Neuronal stem cell (in vitro differentiated cells): Measurements from ENCODE around the gene NSD2.
"Not testable (repeated sequence)": the region's sequence is repeated elsewhere in the genome, so short reads cannot be mapped to it uniquely, and the experiment has no call there.

Experiments
- DNase-seq: peaks from one replicate; pipeline ENCODE4 v3.0.0-alpha.2; 2013; ENCODE audit warnings: low spot score
- H2AFZ ChIP-seq: one replicate; pipeline ENCODE4 v1.6.1; 2013; ENCODE audit warnings: mild to moderate bottlenecking, low read length, inconsistent platforms
- H2AK5ac ChIP-seq: 2 replicates; pipeline ENCODE4 v1.6.1; 2013; ENCODE audit warnings: low read depth, mild to moderate bottlenecking, inconsistent platforms, low read length, moderate library complexity, mixed read lengths
- H2BK120ac ChIP-seq: 2 replicates; pipeline ENCODE4 v1.6.1; 2013; ENCODE audit warnings: low read depth, mild to moderate bottlenecking, inconsistent platforms, low read length, moderate library complexity, mixed read lengths
- H2BK12ac ChIP-seq: one replicate; pipeline ENCODE4 v1.6.1; 2013; ENCODE audit warnings: low read length, inconsistent platforms
- H2BK15ac ChIP-seq: 2 replicates; pipeline ENCODE4 v1.6.1; 2013; ENCODE audit warnings: mild to moderate bottlenecking, low read length, inconsistent platforms, mixed read lengths
- H2BK5ac ChIP-seq: one replicate; pipeline ENCODE4 v1.6.1; 2013; ENCODE audit warnings: inconsistent platforms, mild to moderate bottlenecking, low read length, moderate library complexity
- H3K14ac ChIP-seq: one replicate; pipeline ENCODE4 v1.6.1; 2013; ENCODE audit warnings: low read length, inconsistent platforms
- H3K18ac ChIP-seq: 2 replicates; pipeline ENCODE4 v1.6.1; 2013; ENCODE audit warnings: low read length, inconsistent platforms
- H3K23ac ChIP-seq: 2 replicates; pipeline ENCODE4 v1.6.1; 2013; ENCODE audit warnings: low read depth, mild to moderate bottlenecking, mixed read lengths, low read length, inconsistent platforms; ENCODE audit not compliant: poor library complexity
- H3K27ac ChIP-seq: replicated peaks from 3 replicates; pipeline ENCODE4 v1.5.1; 2013; ENCODE audit warnings: low read length, inconsistent platforms
- H3K27me3 ChIP-seq, 3 experiments: 2 replicates each; pipeline ENCODE4 v1.6.1; 2013; ENCODE audit warnings: low read length in 3 of 3, mild to moderate bottlenecking in 2 of 3, inconsistent platforms in 1 of 3, low read depth in 1 of 3, mixed read lengths in 1 of 3, moderate library complexity in 1 of 3; ENCODE audit not compliant: control insufficient read depth in 3 of 3, insufficient read depth in 3 of 3
- H3K36me3 ChIP-seq, 2 donors: replicated peaks in 1 of 2; 2 replicates each; pipeline ENCODE4 v1.6.1; 2013; ENCODE audit warnings: low read length in 2 of 2; ENCODE audit not compliant: control insufficient read depth in 2 of 2, insufficient read depth in 2 of 2
- H3K4ac ChIP-seq: 2 replicates; pipeline ENCODE4 v1.6.1; 2013; ENCODE audit warnings: inconsistent platforms, mild to moderate bottlenecking, low read length, moderate library complexity
- H3K4me1 ChIP-seq, 2 donors: 1 replicate in 1 of 2; 2 replicates in 1 of 2; pipeline ENCODE4 v1.6.1; 2013; ENCODE audit warnings: low read length in 2 of 2, low read depth in 1 of 2; ENCODE audit not compliant: control insufficient read depth in 2 of 2, insufficient read depth in 1 of 2
- H3K4me2 ChIP-seq: one replicate; pipeline ENCODE4 v1.6.1; 2013; ENCODE audit warnings: mild to moderate bottlenecking, low read length, inconsistent platforms; ENCODE audit not compliant: insufficient read depth, poor library complexity, severe bottlenecking
- H3K4me3 ChIP-seq, 2 donors: 2 replicates each; pipeline ENCODE4 v1.5.1; 2013; ENCODE audit warnings: low read length in 2 of 2, mild to moderate bottlenecking in 2 of 2, inconsistent platforms in 1 of 2, moderate library complexity in 1 of 2
- H3K79me1 ChIP-seq: one replicate; pipeline ENCODE4 v1.6.1; 2013; ENCODE audit warnings: low read depth, mild to moderate bottlenecking, inconsistent platforms, low read length, moderate library complexity
- H3K9ac ChIP-seq: one replicate; pipeline ENCODE4 v1.6.1; 2013; ENCODE audit warnings: mild to moderate bottlenecking, low read depth, low read length, inconsistent platforms; ENCODE audit not compliant: poor library complexity
- H3K9me3 ChIP-seq, 2 donors: replicated peaks in 1 of 2; 2 replicates each; pipeline versions ENCODE3 to v1.6.1; 2013; ENCODE audit warnings: low read length in 2 of 2, mild to moderate bottlenecking in 2 of 2, inconsistent platforms in 1 of 2, low read depth in 1 of 2, mixed read lengths in 1 of 2, moderate library complexity in 1 of 2; ENCODE audit not compliant: control insufficient read depth in 2 of 2, insufficient read depth in 1 of 2
- H4K8ac ChIP-seq: one replicate; pipeline ENCODE4 v1.6.1; 2013; ENCODE audit warnings: low read depth, mild to moderate bottlenecking, inconsistent platforms, low read length, moderate library complexity
- H4K91ac ChIP-seq: one replicate; pipeline ENCODE4 v1.6.1; 2013; ENCODE audit warnings: low read length, low read depth, mild to moderate bottlenecking, inconsistent platforms; ENCODE audit not compliant: poor library complexity
- WGBS, 2 donors: extraction: QIAGEN DNeasy Blood & Tissue Kit; methylation state at CpG; one replicate each; pipeline ENCODE4 v1.1.7; 2013; ENCODE audit warnings: missing lambda C conversion rate in 2 of 2, mixed read lengths in 1 of 2; ENCODE audit not compliant: insufficient read length in 2 of 2, insufficient replicate concordance in 1 of 2; ENCODE audit errors: extremely low coverage in 2 of 2; 5-methylcytosine and 5-hydroxymethylcytosine counted together

Gene NSD2

GRCh38 chr4:1993718-1994516 lies 122.7 kb downstream of the NSD2 start:
- H3K14ac ChIP-seq, H2BK120ac ChIP-seq, H4K91ac ChIP-seq, H3K4me2 ChIP-seq, H2BK5ac ChIP-seq, H3K4me3 ChIP-seq, H3K4me1 ChIP-seq, H4K8ac ChIP-seq, H3K27ac ChIP-seq, H3K18ac ChIP-seq, H3K9ac ChIP-seq, H3K23ac ChIP-seq, H2AK5ac ChIP-seq, H3K4ac ChIP-seq, H2BK15ac ChIP-seq, H3K27me3 ChIP-seq, H2AFZ ChIP-seq, DNase-seq, H2BK12ac ChIP-seq: not testable (repeated sequence)
- peaks cover 23% of the 10 kb centered on the region for H3K79me1 ChIP-seq
- H3K36me3 ChIP-seq, result peaks cover 16 to 72% of the 10 kb centered on the region in 2 donors
- peaks cover 0 to 37% of the 10 kb centered on the region in 2 donors for H3K9me3 ChIP-seq
- WGBS, 2 donors, result no CpG with 5 or more reads among the region's 20 CpGs

- Histone ChIP-seq H3K79me1 (peaks cover 23% of the 10 kb centered on the region), H3K27me3 (no peaks in the 10 kb centered on the region)
Measured at GRCh38 chr4:1994938-1995337, 123.7 kb downstream of the NSD2 start.

GRCh38 chr4:1996866-1997611 lies 125.8 kb downstream of the NSD2 start:
- Histone ChIP-seq H2BK12ac (no peak overlapping the region), H2BK5ac (no peak overlapping the region), H3K36me3 (peaks cover 0 to 56% of the 10 kb centered on the region in 2 donors), H3K27ac (no peak overlapping the region), H2BK120ac (no peak overlapping the region), H2AK5ac (no peak overlapping the region), H3K4me2 (no peak overlapping the region), H3K18ac (no peak overlapping the region), H3K27me3 (no peaks in the 10 kb centered on the region), H3K79me1 (peaks cover 16% of the 10 kb centered on the region), H4K91ac (no peak overlapping the region), H3K9ac (no peak overlapping the region), H3K4ac (no peak overlapping the region), H3K4me3 (no peak overlapping the region), H3K4me1 (no peaks in the 10 kb centered on the region), H3K14ac (no peak overlapping the region), H3K9me3 (peaks cover 0 to 52% of the 10 kb centered on the region in 2 donors), H2AFZ (no peak overlapping the region), H3K23ac (no peak overlapping the region), H2BK15ac (no peak overlapping the region), H4K8ac (no peak overlapping the region)
- no peak for DNase-seq
- no CpG with 5 or more reads among the region's 3 CpGs for WGBS, 2 donors

More at GRCh38 chr4:1994938-1995337, 123.7 kb downstream of the NSD2 start:
- Histone ChIP-seq H4K91ac (no peak overlapping the region), H3K23ac (no peak overlapping the region), H3K4me3 (no peak overlapping the region), H3K4me2 (no peak overlapping the region), H2AK5ac (no peak overlapping the region), H2BK5ac (no peak overlapping the region), H3K9me3 (peaks cover 0 to 47% of the 10 kb centered on the region in 2 donors), H2BK120ac (no peak overlapping the region), H2BK15ac (no peak overlapping the region), H3K9ac (no peak overlapping the region), H3K18ac (no peak overlapping the region), H3K14ac (no peak overlapping the region), H3K4ac (no peak overlapping the region), H3K27ac (no peak overlapping the region), H3K4me1 (no peaks in the 10 kb centered on the region), H2BK12ac (no peak overlapping the region), H2AFZ (no peak overlapping the region), H3K36me3 (peaks cover 9 to 67% of the 10 kb centered on the region in 2 donors), H4K8ac (no peak overlapping the region)
- DNase-seq, result no peak
- no CpG with 5 or more reads among the region's 1 CpG for WGBS, 2 donors

- Histone ChIP-seq H2BK120ac (no peak overlapping the region), H2AFZ (no peak overlapping the region), H2BK12ac (no peak overlapping the region), H3K9ac (no peak overlapping the region), H3K4me3 (no peak overlapping the region), H3K23ac (no peak overlapping the region), H3K9me3 (peaks cover 0 to 52% of the 10 kb centered on the region in 2 donors), H3K18ac (no peak overlapping the region), H3K4me1 (no peaks in the 10 kb centered on the region), H4K91ac (no peak overlapping the region), H3K36me3 (peaks cover 0 to 62% of the 10 kb centered on the region in 2 donors), H2BK15ac (no peak overlapping the region), H3K79me1 (peaks cover 9% of the 10 kb centered on the region), H3K14ac (no peak overlapping the region), H3K27me3 (no peaks in the 10 kb centered on the region), H4K8ac (no peak overlapping the region), H3K4me2 (no peak overlapping the region), H3K4ac (no peak overlapping the region), H3K27ac (no peak overlapping the region), H2BK5ac (no peak overlapping the region), H2AK5ac (no peak overlapping the region)
- no CpG with 5 or more reads among the region's 4 CpGs for WGBS, 2 donors
- DNase-seq, result no peak
Measured at GRCh38 chr4:1997712-1998111, 126.5 kb downstream of the NSD2 start.
